Neural cell (in vitro differentiated cells): ENCODE results near the gene BTBD6.
A peak's percentile ranks its signal among the peaks of the same experiment; 100 is the strongest.

Source experiments
- EZH2 ChIP-seq: fragments of 200-600, 300-800 bp; shearing (Covaris generic), sonication (generic); IDR thresholded peaks from 2 replicates; pipeline ENCODE4 v1.6.1; 2014; ENCODE audit warnings: antibody characterized with exemption, low read length, borderline replicate concordance, mild to moderate bottlenecking; ENCODE audit not compliant: insufficient read depth, poor library complexity, severe bottlenecking
- TF ChIP-seq, protein P1 (sequence below): fragments of 450-650 bp; IDR thresholded peaks from 2 replicates; pipeline ENCODE4 v1.5.1; 2014; ENCODE audit warnings: antibody characterized with exemption, mild to moderate bottlenecking, moderate library complexity; ENCODE audit not compliant: poor library complexity, severe bottlenecking

DNA sequence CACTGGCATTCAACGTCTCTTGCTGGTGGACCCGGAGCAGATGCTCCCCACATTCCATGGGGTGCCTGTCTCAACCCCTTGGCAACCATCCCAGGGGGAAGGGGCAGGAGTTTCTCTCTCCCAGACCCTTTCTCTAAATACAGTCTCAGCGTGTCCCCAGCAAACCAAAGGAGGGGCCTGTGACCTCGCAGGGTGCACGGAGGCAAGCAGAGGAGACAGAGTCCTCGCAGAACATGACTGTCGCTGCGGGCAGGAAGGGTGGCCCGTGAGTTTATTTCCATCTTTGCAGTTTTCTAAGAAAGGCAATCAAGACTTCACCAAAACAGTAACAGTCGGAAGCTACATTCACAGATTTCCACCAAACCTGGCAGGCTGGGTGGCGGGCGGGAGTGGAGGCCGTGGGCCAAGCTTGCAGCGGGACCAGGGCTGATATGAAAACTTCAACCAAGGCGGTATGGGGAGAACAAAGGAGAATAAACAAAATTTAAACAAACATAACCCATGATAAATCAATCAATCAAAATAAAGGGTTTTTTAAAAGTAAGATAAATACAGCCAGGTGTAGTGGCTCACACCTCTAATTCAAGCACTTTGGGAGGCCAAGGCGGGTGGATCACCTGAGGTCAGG is 33.9 kb downstream of the BTBD6 start:
- TF ChIP-seq, protein P1, sequence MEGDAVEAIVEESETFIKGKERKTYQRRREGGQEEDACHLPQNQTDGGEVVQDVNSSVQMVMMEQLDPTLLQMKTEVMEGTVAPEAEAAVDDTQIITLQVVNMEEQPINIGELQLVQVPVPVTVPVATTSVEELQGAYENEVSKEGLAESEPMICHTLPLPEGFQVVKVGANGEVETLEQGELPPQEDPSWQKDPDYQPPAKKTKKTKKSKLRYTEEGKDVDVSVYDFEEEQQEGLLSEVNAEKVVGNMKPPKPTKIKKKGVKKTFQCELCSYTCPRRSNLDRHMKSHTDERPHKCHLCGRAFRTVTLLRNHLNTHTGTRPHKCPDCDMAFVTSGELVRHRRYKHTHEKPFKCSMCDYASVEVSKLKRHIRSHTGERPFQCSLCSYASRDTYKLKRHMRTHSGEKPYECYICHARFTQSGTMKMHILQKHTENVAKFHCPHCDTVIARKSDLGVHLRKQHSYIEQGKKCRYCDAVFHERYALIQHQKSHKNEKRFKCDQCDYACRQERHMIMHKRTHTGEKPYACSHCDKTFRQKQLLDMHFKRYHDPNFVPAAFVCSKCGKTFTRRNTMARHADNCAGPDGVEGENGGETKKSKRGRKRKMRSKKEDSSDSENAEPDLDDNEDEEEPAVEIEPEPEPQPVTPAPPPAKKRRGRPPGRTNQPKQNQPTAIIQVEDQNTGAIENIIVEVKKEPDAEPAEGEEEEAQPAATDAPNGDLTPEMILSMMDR, result peak; percentile 12
- no peak for TF ChIP-seq EZH2
